ENCODE measurements around the gene DEPDC7. TPM values are rescaled to one million over a fixed set of nuclear protein-coding genes. Genes with fewer than 3 reads are reported as not detected.
A peak's percentile ranks its signal among the peaks of the same experiment; 100 is the strongest.

DEPDC7 gene
- total and polyA plus RNA-seq, 2 of the 13 experiments (the other 11 are each of a cell fraction or from before 2014, with no cell fraction given): 17.3 to 33.3 TPM

GRCh38 chr11:33040033-33040861 is 24.6 kb downstream of the DEPDC7 start (continued):
- TF ChIP-seq UBTF (CRISPR knock-in tag; IDR thresholded peaks at IDR 0.05) (no peak; the same call in 1 of the 2 replicates), AHDC1 (CRISPR knock-in tag; IDR thresholded peaks at IDR 0.05; ENCODE audit: borderline replicate concordance) (no peak), ZNF652 (CRISPR knock-in tag; IDR thresholded peaks at IDR 0.05; ENCODE audit: borderline replicate concordance, low read depth) (no peak), PREB (CRISPR knock-in tag; IDR thresholded peaks at IDR 0.05) (no peak), ZNF780A (CRISPR knock-in tag; IDR thresholded peaks at IDR 0.05) (no peak), ZNF18 (CRISPR knock-in tag; IDR thresholded peaks at IDR 0.05; ENCODE audit: insufficient replicate concordance) (peak; percentile 18), ZNF280B (CRISPR knock-in tag; IDR thresholded peaks at IDR 0.05; ENCODE audit: borderline replicate concordance) (no peak), GFI1 (CRISPR knock-in tag; IDR thresholded peaks at IDR 0.05; ENCODE audit: borderline replicate concordance) (no peak), ZNF275 (CRISPR knock-in tag; IDR thresholded peaks at IDR 0.05; ENCODE audit: borderline replicate concordance) (no peak)
